Renal cortical epithelial cell (primary cell): ENCODE data around the gene TP53RK. TPM values are rescaled to one million over a fixed set of nuclear protein-coding genes. Genes with fewer than 3 reads are reported as not detected.

Source experiments
- DNase-seq: peaks from one replicate; pipeline ENCODE4 v3.0.0-alpha.2; 2011; ENCODE audit warnings: low read depth
- total RNA-seq: library from RNA; depleted of rRNA; stranded (reverse); fragments of >200 nt; gene quantifications from 2 replicates; pipeline ENCODE4 v1.2.3, GENCODE V29; 2014

The TP53RK gene
- total RNA-seq, 1 donor from 2014 or later = 16.0 TPM

DNA sequence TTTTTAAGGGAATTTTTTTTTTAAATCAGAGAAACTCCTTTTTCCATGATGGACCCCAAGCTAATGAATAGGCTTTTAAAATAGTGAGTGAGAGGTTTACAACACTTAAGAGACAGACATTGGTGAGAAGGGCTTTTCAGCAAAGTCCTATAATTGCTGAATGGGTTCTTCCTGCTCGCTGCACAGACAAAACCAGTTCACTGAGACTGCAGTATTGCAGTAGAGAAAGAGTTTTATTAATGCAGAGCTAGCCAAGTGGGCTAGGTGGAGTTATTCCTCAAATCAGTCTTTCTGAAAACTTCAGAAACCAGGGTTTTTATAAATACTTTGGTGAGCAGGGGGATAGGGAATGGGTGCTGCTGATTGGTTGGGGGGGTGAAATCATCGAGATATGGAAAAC is 17.0 kb upstream of the TP53RK start:
- no peak for DNase-seq

DNA sequence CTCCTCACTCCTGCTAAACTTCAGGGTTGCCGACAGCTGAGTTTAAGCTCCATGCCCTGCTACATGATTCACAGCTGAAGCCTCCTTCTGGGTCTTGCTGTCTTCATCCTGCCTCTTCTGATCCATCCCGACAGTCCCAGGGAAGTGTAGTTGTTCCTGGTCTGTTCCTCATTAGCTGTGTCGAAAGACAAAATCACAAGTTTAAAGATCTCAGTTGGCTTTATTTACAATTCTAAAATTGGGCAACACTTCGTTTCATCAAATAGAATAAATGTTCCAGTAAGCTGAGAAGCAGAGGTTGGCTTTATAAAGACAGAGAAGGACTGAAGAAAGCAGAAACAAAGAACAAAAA is 16.1 kb upstream of the TP53RK start:
- DNase-seq = no peak

DNA sequence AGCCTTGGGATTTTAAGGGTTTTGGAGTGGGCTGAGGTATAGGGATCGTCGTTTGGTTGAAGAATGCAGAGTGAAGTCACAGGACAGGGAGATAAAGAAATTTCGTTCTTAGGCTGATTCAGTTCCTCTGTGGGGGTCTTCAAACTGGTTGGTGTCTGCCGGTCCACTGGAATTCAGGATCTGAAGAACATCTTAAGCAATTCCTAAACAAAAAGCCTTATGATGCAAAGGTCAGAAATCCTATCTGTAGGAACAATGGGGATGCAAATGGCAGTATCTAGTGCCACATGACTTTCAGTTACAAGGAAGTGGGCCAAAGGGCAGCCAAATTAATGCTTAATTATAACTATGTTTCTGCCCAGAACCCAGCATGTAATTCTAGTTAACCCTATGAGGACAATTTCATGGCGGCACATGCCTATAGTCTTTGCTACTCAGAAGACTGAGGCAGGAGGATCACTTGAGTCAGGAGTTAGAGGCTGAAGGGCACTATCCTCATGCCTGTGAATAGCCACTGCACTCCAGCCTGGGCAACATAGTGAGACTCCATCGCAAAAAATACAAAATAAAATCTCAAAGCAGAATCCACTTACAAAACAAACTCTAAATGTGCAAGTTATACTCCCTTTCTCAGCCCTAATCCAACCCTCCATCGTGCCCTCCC is 15.6 kb upstream of the TP53RK start:
- DNase-seq = no peak

DNA sequence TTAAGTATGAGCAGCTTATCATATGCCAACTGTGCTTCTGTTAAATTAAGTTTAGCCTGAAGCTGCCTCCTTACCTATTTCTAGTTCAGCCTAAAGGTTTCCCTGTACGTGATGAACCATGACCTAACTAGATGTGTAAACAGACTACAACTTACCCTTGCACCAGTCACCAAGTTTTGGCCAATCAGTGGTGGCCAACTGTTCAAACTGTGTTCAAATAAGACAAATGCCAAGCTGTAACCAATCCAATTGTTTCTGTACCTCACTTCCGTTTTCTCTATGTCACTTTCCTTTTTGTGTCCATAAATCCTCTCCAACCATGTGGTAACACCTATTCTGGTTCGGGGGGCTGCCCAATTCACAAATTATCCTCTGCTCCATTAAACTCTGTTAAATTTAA is 14.2 kb upstream of the TP53RK start:
- DNase-seq = no peak

DNA sequence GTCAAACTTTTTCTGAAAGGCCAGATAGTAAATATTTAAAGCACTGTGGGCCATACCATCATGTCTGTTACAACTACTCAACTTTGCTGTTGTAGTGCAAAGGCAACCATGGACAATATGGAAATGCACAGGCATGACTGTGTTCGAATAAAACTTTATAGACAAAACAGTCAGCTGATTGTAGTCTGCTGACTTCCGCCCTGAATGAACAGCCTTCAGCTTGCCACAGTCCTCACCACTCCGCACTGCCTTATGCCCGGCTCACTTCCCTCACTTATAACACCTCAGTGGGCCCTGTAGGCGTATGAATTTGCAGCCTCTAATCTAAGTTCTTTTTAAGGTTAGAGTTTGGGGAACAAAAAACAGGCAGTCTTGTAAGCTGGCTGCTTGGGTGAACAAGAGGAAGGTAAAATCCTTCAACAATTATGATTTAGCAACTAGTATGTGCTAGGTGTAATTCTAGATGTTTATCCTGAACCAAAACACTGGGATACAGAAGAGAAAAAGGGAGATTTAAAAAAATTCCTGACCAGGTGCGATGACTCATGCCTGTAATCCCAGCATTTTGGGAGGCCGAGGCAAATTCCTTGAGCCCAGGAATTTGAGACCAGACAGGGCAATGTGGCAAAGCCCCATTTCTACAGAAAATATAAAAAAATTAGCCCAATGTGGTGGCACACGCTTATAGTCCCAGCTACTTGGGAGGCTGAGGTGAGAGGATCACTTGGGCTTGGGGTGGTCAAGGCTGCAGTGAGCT is 13.4 kb upstream of the TP53RK start:
- no peak for DNase-seq

DNA sequence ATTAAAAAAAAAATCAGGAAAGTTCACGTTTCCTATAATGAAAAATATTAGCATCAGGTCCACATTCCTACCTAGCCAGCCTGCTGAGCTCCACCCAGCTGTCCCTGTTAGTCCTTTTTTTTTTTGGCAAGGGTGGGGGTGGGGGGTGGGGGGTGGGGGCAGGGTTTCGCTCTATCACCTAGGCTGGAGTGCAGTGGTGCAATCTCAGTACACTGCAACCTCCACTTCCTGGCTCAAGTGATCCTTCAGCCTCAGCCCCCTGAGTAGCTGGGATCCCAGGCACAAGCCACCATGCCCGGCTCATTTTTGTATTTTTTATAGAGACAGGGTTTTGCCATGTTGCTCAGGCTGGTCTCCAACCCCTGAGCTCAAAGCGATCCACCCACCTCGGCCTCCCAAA is 12.7 kb upstream of the TP53RK start:
- DNase-seq = no peak

DNA sequence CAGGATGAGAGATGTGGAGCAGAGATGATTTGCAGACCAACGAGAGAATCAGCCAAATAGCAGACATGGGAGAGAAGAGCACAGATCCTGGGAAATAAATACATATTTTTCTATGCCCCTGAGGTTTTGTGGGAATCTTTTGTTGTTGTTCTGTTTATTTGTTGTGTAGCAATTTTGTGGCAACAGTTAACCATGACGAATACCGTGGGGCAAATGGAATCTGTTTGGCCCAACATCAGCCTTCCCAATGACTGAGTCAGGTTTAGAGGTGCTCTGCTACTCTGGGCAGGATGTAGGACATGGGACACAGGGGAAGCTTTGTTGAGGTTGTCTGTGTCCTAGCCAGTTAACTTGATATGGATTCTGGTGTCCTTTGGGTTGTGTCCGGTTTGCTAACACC is 12.3 kb upstream of the TP53RK start:
- no peak for DNase-seq

DNA sequence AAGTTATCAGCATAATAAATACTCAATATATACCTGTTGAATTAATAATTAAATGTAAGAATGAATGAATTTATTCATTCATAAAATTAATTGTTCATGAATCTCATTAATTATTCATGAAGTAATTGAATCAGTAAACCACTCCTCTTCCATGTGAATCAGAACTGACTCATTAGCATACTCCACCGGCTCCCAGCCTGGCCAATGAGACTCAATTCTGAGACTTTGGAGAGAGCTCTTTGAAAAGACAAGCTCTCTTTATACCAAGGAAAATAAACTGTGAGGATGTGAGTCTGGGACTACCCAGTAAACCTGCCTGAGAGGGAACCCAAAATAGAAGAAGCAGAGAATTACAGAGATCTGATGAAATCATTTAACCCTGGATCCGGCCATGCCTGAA is 11.8 kb upstream of the TP53RK start:
- no peak for DNase-seq

DNA sequence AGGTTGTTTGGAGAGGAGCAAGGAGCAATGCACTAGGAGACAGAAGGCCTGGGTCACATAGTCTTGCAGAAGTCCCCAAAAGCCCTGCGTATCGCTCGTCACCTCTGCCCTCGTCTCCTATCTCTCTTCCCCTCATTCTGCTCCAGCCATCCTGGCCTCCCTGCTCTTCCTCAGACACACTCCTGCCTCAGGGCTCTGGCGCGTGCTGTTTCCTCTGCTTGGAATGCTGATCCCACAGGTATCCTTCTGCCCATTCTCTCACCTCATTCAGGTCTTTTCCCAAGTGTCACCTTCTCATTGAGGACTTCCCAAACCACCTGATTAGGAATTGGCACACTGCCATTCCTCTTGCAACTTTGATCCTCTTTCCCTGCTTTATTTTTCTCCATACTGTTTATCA is 11.2 kb upstream of the TP53RK start:
- no peak for DNase-seq

DNA sequence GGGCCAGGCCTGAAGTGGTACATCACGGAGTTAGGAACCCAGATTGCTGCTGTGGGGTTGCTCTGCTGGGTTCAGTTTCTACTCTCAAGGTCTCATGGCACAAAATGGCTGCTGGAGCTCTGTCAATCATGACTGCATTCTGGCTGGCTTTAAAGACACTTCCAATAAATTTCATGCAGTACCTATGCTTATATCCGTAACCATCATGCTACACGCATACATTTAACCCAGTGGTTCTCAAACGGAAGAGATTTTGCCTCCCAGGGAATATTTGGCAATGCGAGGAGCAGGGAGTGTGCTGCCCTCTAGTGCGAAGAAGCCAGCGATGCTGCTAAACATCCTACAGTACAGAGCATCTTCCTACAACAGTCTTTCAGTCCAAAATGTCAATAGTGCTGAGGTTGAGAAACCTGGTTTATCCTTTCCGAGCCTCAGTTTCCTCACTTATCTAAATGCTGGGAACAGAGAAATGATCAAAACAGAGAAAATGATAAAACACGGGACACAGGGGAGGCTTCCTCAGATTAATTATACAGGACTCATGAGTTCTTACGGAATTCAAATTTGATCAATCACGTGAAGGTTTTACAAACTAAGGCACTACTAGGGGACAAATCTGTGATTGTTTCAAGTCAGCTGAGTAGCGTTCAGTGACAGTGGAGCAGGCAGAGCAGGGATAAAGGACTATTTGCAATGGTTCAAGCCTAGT is 10.6 kb upstream of the TP53RK start:
- DNase-seq = peak; percentile 13

DNA sequence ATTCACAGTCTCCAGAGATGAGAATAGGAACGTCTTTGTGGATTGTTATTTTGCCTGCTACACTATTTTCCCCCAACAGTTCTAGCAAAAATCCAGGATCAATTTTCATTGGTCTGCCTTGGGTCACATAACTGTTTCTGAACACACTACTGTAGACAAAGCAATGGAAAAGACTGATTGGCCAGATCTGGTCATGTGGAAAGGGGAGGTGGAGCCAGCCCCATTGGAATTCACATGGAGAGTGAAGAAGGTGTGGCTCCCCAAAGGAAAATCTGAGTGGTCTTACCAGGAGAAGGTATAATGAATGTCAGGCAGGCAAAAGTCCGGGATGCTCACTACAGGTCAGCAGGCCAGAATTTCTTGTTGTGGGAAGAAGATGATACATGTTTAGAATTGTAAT is 9.5 kb upstream of the TP53RK start:
- no peak for DNase-seq

DNA sequence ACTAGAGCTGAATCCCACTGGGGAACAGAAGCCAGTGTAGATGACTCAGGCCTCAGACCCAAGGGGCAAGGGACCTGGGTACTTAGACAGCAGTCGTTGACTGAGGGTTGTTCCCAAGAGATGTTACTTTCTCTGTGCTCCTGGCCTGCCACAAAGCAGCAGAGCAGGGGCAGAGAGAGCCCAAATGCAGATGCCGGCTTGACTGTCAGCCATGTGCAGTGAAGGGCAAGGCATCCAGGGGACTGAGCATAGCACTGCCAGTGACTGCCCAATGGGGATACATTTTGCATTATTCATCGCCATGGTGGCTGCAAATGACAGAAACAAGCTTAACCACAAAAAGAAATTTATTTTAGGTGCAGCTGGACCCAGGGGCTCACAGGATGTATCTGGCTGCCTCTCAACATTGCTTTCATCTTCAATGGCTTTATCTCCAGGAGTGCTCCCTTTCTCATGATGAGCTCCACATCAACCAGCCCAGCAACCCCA is 7.6 kb upstream of the TP53RK start:
- DNase-seq = no peak

DNA sequence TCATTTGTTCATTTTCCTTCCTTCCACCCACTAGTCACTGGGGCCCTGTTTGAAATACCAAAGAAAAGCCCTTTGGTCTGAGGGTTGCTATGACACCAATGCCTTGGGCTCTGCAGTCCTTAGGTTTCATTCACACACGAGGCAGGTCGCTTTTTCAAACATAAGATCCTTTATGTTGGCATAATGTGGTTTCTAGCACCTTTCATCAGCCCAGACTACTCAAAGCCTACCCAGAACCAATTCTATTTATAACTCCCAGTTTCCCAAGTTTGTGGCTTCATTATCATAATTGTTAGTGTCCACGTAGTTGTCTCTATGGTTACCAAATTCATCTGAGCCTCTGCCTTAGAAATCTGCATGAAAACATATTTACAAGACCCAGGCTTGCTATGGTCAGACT is 6.6 kb upstream of the TP53RK start:
- DNase-seq = no peak

DNA sequence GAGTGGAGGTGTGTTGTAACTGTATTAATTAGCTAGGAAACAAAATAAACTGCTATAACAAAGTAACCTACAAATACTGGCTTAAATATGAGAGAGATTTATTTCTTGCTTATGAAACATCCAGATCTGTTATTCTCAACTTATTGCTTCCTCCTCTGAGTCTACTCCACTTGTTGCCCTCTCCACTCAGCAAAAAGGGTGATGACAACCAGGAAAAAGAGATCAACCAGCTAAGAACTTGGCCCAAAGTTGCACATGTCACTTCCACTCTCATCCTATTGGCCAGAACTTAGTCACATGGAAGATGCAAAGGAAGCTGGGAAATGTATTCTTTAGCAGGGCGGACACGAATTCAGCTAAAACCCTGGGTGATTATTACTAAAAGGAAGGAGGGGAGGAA is 5.2 kb upstream of the TP53RK start:
- DNase-seq = peak; percentile 29

DNA sequence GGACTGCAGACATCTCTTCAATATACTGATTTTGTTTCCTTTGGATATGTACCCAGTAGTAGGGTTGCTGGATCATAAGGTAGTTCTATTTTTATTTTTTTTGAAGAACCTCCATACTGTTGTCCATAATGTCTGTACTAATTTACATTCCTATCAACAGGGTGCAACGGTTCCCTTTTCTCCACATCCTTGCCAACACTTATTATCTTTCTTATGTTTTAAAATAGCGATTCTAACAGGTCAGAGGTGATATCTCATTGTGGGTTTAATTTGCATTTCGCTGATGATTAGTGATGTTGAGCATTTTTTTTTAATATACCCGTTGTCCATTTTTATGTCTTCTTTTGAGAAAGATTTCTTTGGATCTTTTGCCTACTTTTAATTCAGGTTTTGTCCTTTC is 2.0 kb upstream of the TP53RK start:
- DNase-seq = no peak

DNA sequence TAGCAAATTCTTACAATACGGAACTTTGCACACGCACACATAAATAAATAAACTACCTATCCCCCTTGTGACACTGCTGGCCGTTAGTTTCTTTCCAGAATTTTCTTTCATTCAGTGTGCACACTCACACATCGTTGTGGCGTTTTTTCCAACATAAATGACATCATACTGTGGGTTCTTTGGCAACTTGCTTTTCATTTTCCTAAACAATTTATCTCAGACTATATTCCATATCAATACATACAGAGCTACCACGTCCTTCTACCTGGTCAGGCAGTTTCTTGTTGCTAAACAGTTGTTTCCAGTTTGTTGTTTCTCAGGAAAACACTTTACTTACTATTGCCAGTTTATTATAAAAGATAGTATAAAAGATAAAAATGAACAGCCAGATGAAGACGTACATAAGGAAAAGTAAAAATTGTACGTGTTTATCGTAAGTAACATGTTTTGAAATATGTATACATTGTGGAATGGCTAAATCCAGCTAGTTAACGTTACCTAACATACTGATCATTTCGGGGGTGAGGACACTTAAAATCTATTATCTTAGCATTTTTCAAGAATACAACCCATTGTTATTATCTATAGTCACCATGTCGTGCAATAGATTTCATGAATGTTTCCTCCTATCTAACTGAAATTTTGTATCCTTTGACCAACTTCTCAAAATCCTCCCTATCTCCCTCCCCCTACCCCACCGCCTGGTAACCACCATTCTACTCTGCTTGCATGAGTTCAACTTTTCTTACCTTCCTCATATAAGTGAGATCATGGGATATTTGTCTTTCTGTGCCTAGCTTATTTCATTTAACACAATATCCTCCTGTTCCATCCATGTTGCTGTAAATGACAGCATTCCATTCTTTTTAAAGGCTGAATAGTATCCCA is 1.2 kb upstream of the TP53RK start:
- DNase-seq = peak; percentile 9

DNA sequence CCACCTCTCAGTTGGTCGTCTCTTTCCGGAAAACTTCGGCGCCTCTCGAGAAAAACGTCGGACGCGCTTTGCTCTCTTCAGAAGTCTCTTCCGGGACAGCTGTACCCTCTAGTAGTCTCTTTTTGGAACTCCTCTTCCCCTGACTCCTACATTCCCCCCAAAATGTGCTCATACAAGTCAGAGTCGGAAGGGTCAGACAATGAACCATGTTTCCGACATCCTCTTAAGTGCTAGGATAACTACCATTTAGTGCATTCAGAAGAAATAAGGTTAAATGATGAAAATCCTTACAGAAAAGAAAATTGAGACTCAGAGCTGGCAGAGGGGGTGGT is 476 bp upstream of the TP53RK start:
- no peak for DNase-seq

DNA sequence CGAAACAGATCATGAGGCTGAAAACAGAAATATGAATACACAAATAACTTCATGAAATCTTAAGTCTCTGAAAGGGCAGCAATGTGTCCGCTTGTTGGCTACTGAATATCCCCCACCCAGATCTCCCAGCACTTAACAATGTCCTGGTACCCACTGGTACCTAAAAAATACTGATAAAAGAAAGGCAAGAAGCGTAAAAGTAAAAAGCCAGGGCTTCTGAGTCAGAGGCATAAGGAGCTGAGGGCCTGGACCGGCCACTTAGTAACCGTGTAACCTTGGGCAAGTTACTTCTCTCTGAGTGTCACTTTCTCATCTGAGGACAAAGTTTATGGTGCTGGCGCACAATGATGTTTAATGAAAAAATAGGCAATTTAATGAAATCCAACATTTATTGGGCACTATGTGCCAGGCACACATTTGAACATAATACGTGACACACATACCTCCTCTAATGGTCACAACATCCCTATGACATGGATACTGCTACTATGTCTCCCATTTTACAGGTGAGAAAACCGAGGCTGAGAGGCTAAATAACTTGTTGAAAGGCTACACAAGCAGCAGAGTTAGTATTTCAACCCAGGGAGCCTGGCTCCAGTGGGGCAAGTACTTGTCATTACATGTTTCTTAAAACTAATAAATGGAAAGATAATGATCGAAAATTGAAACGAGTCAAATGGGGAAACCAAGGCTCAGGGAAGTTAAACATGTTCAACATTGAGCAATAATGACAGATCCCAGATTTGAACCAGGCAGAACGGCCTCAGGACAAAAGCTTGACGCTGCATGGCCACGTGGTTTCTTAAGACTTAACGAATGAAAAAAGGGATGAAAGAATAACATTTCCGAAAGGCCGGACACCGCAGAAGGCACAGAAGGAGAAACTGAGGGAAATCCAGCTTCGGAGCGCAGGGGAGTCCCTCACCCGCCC is 828 bp downstream of the TP53RK start:
- DNase-seq = peak; percentile 47

DNA sequence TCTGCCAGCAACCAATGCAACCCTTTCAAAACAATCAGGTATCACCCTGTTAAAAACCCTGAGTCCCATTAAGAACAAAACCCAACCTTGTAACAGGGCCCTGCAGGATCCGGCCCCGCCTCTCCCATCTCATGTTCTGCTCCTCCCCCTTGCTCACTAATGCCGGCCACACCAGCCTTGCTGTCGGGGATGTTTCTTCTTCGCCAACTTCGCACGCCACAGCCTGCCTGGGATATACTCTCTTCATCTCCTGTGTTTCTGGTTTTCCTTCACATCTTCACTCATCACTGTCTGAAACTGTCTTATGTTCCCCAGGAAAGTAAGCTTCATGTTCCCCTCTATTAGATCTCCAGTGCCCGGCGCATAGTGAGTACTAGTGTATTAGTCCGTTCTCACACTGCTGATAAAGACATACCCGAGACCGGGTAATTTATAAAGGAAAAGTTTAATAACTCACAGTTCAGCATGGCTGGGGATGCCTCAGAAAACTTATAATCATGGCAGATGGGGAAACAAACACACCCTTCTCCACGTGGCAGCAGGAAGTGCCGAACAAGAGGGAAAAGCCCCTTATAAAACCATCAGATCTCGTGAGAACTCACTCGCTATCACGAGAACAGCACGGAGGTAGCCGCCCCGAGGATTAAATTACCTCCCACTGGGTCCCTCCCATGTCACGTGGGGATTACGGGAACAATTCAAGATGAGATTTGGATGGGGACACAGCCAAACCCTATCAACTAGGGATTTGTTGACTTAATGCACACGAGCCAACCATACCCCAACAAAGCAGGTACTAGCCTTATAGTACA is 5.1 kb downstream of the TP53RK start:
- peak; percentile 68 for DNase-seq

DNA sequence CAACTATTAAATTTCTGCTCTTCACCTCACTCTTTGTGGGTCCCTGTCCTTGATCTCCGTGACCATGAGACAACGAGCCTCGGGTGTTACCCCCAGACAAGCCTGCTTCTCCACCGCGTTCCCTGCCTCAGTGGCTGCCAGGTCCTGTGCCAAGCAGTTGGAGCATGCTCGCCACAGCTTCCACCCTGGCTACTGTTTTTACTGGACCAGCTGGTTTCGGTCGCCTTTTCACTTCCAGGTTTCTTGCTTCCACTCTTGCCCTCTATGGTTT is 5.6 kb downstream of the TP53RK start:
- DNase-seq = no peak
